DOHH2 (cell line): ENCODE data around the gene DYRK1A.
"Not testable (repeated sequence)": the region's sequence is repeated elsewhere in the genome, so short reads cannot be mapped to it uniquely, and the experiment has no call there.

Experiments
- H3F3A ChIP-seq: fragments of 200-600 bp; sonication (generic), shearing (Covaris generic); 2 replicates; pipeline ENCODE4 v1.6.0; 2016; ENCODE audit warnings: antibody characterized with exemption, mild to moderate bottlenecking; ENCODE audit not compliant: control insufficient read depth, insufficient read depth
- H3K27ac ChIP-seq: fragments of 200-600 bp; sonication (generic); 2 replicates; pipeline ENCODE4 v1.5.1; 2014; ENCODE audit warnings: low read depth, mild to moderate bottlenecking, low read length, moderate library complexity
- H3K27me3 ChIP-seq: fragments of 200-600 bp; sonication (generic); 2 replicates; pipeline ENCODE4 v1.6.1; 2014; ENCODE audit warnings: mild to moderate bottlenecking, low read length, mixed read lengths; ENCODE audit not compliant: control insufficient read depth
- H3K36me3 ChIP-seq: fragments of 200-600 bp; sonication (generic); 2 replicates; pipeline ENCODE4 v1.6.1; 2014; ENCODE audit warnings: mild to moderate bottlenecking, low read length, moderate library complexity, mixed read lengths; ENCODE audit not compliant: control insufficient read depth
- H3K4me1 ChIP-seq: fragments of 200-600 bp; sonication (generic); 2 replicates; pipeline ENCODE4 v1.6.1; 2014; ENCODE audit warnings: mild to moderate bottlenecking, low read length, mixed read lengths; ENCODE audit not compliant: control insufficient read depth
- H3K4me2 ChIP-seq: fragments of 200-600 bp; sonication (generic); 2 replicates; pipeline ENCODE4 v1.6.0; 2014; ENCODE audit warnings: mild to moderate bottlenecking, low read length, moderate library complexity
- H3K4me3 ChIP-seq: fragments of 200-600 bp; sonication (generic); 2 replicates; pipeline ENCODE4 v1.5.1; 2014; ENCODE audit warnings: mild to moderate bottlenecking, low read length, mixed read lengths
- H3K79me2 ChIP-seq: fragments of 200-600 bp; sonication (generic); 2 replicates; pipeline ENCODE4 v1.6.1; 2014; ENCODE audit warnings: mild to moderate bottlenecking, low read length, mixed read lengths; ENCODE audit not compliant: control insufficient read depth
- H3K9me2 ChIP-seq: fragments of 200-600 bp; sonication (generic); replicated peaks from 2 replicates; pipeline ENCODE4 v1.6.1; 2014; ENCODE audit warnings: mild to moderate bottlenecking, low read length, mixed read lengths; ENCODE audit not compliant: control insufficient read depth
- H3K9me3 ChIP-seq: fragments of 200-600 bp; sonication (generic); 2 replicates; pipeline ENCODE4 v1.6.1; 2014; ENCODE audit warnings: antibody characterized with exemption, low read length, mixed read lengths; ENCODE audit not compliant: control insufficient read depth, insufficient read depth
- H4K20me1 ChIP-seq: fragments of 200-600 bp; sonication (generic); 2 replicates; pipeline ENCODE4 v1.6.0; 2014; ENCODE audit warnings: low read depth, mild to moderate bottlenecking, antibody characterized with exemption, low read length, moderate library complexity; ENCODE audit not compliant: control insufficient read depth, insufficient read depth
- EZH2phosphoT487 ChIP-seq: fragments of 200-600 bp; sonication (generic); IDR thresholded peaks from 2 replicates; pipeline ENCODE4 v1.6.1; 2017; ENCODE audit warnings: borderline replicate concordance, mild to moderate bottlenecking, antibody characterized with exemption, low read length, moderate library complexity, mixed read lengths
- TF ChIP-seq, protein P1 (sequence below): fragments of 200-600 bp; sonication (generic); IDR thresholded peaks from one replicate; pipeline ENCODE4 v1.5.1; 2014; ENCODE audit warnings: antibody characterized with exemption, mild to moderate bottlenecking, low read depth, low read length; ENCODE audit not compliant: poor library complexity, severe bottlenecking

DYRK1A gene

GRCh38 chr21:37536616-37537278 lies 170.2 kb downstream of the DYRK1A start:
- no peak for TF ChIP-seq EZH2phosphoT487
- TF ChIP-seq, protein P1, sequence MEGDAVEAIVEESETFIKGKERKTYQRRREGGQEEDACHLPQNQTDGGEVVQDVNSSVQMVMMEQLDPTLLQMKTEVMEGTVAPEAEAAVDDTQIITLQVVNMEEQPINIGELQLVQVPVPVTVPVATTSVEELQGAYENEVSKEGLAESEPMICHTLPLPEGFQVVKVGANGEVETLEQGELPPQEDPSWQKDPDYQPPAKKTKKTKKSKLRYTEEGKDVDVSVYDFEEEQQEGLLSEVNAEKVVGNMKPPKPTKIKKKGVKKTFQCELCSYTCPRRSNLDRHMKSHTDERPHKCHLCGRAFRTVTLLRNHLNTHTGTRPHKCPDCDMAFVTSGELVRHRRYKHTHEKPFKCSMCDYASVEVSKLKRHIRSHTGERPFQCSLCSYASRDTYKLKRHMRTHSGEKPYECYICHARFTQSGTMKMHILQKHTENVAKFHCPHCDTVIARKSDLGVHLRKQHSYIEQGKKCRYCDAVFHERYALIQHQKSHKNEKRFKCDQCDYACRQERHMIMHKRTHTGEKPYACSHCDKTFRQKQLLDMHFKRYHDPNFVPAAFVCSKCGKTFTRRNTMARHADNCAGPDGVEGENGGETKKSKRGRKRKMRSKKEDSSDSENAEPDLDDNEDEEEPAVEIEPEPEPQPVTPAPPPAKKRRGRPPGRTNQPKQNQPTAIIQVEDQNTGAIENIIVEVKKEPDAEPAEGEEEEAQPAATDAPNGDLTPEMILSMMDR, result no peak

GRCh38 chr21:37537391-37537996 lies 170.9 kb downstream of the DYRK1A start:
- H4K20me1 ChIP-seq, result no peaks in the 10 kb centered on the region
- peaks cover 23% of the 10 kb centered on the region for H3K27me3 ChIP-seq
- no peak for TF ChIP-seq EZH2phosphoT487
- TF ChIP-seq, protein P1, result no peak
- no peaks in the 10 kb centered on the region for H3F3A ChIP-seq
- H3K9me2 ChIP-seq, result no peaks in the 10 kb centered on the region
- no peaks in the 10 kb centered on the region for H3K36me3 ChIP-seq
- H3K9me3 ChIP-seq, result 0 out of 2 replicates have a peak, but pooled peaks cover 4% of the 10 kb centered on the region
- no peak overlapping the region for H3K27ac ChIP-seq
- H3K4me1 ChIP-seq, result no peaks in the 10 kb centered on the region
- H3K4me2 ChIP-seq, result no peak overlapping the region
- H3K79me2 ChIP-seq, result no peaks in the 10 kb centered on the region
- no peak overlapping the region for H3K4me3 ChIP-seq

More at GRCh38 chr21:37536616-37537278, 170.2 kb downstream of the DYRK1A start:
- Histone ChIP-seq H3F3A (no peaks in the 10 kb centered on the region), H3K27me3 (peaks cover 24% of the 10 kb centered on the region), H4K20me1 (no peaks in the 10 kb centered on the region), H3K4me1 (no peaks in the 10 kb centered on the region), H3K4me2 (no peak overlapping the region), H3K4me3 (no peak overlapping the region), H3K9me2 (no peaks in the 10 kb centered on the region), H3K36me3 (no peaks in the 10 kb centered on the region), H3K27ac (no peak overlapping the region), H3K79me2 (no peaks in the 10 kb centered on the region), H3K9me3 (no peaks in the 10 kb centered on the region)

- no peaks in the 10 kb centered on the region for H3K4me1 ChIP-seq
- H3K4me3 ChIP-seq, result no peak overlapping the region
- H3K27me3 ChIP-seq, result peaks cover 18% of the 10 kb centered on the region
- no peaks in the 10 kb centered on the region for H3K79me2 ChIP-seq
- H3F3A ChIP-seq, result no peaks in the 10 kb centered on the region
- no peak overlapping the region for H3K27ac ChIP-seq
- no peak overlapping the region for H3K4me2 ChIP-seq
- TF ChIP-seq, protein P1, result no peak
- no peak for TF ChIP-seq EZH2phosphoT487
- 0 out of 2 replicates have a peak, but pooled peaks cover 4% of the 10 kb centered on the region for H3K9me3 ChIP-seq
- no peaks in the 10 kb centered on the region for H3K36me3 ChIP-seq
- no peaks in the 10 kb centered on the region for H4K20me1 ChIP-seq
- H3K9me2 ChIP-seq, result no peaks in the 10 kb centered on the region
Observed at GRCh38 chr21:37538971-37539590, 172.5 kb downstream of the DYRK1A start.

GRCh38 chr21:37541128-37541527 lies 174.6 kb downstream of the DYRK1A start:
- not testable (repeated sequence) for H3K9me3 ChIP-seq, H3K9me2 ChIP-seq, H3K27ac ChIP-seq, H3F3A ChIP-seq, H3K4me2 ChIP-seq, H3K4me3 ChIP-seq, H3K36me3 ChIP-seq, H3K79me2 ChIP-seq, H3K4me1 ChIP-seq, H3K27me3 ChIP-seq, H4K20me1 ChIP-seq
